ENCODE data around the gene SYPL2.

- TF ChIP-seq CTCF (IDR thresholded peaks at IDR 0.05), result no peak
- no peak for TF ChIP-seq POLR2A (IDR thresholded peaks at IDR 0.05)
Observed at GRCh38 chr1:109425391-109426280, 40.7 kb upstream of the SYPL2 start.

Data from esophagus squamous epithelium (tissue), 4 donors.